ENCODE measurements around the gene ANO4. TPM values are rescaled to one million over a fixed set of nuclear protein-coding genes. Genes with fewer than 3 reads are reported as not detected.

Gene ANO4
- total RNA-seq, 1 donor from 2014 or later = not detected

- H3K4me3 ChIP-seq = no peak overlapping the region
- no peaks in the 10 kb centered on the region for H3K36me3 ChIP-seq
- intact Hi-C loops (cut with micrococcal nuclease) = no loop called here
- H3K4me1 ChIP-seq = no peaks in the 10 kb centered on the region
- no peaks in the 10 kb centered on the region for H3K27me3 ChIP-seq (ENCODE audit: low read depth)
- H3K27ac ChIP-seq (replicated peaks) = no peak overlapping the region
- no peak for TF ChIP-seq CTCF (IDR thresholded peaks at IDR 0.05; ENCODE audit: borderline replicate concordance)
- no peaks in the 10 kb centered on the region for H3K9me3 ChIP-seq (replicated peaks)
- DNase-seq = no peak
Observed at GRCh38 chr12:100842156-100842555, 47.6 kb downstream of the ANO4 start.

- Histone ChIP-seq H3K27me3 (ENCODE audit: low read depth) (no peaks in the 10 kb centered on the region), H3K4me3 (no peak overlapping the region), H3K9me3 (replicated peaks) (no peaks in the 10 kb centered on the region), H3K27ac (replicated peaks) (no peak overlapping the region), H3K36me3 (no peaks in the 10 kb centered on the region), H3K4me1 (no peaks in the 10 kb centered on the region)
- DNase-seq = no peak
- TF ChIP-seq CTCF (IDR thresholded peaks at IDR 0.05; ENCODE audit: borderline replicate concordance) = no peak
- intact Hi-C loops (cut with micrococcal nuclease) = no loop called here
Observed at GRCh38 chr12:100843061-100843460, 48.5 kb downstream of the ANO4 start.

GRCh38 chr12:100845095-100845494, 50.5 kb downstream of the ANO4 start:
- DNase-seq = no peak
- no peak overlapping the region for H3K27ac ChIP-seq (replicated peaks)

GRCh38 chr12:100851637-100852036, 57.1 kb downstream of the ANO4 start:
- Histone ChIP-seq H3K27me3 (ENCODE audit: low read depth) (no peaks in the 10 kb centered on the region), H3K27ac (replicated peaks) (no peak overlapping the region), H3K4me3 (no peak overlapping the region), H3K36me3 (no peaks in the 10 kb centered on the region), H3K4me1 (no peaks in the 10 kb centered on the region), H3K9me3 (replicated peaks) (no peaks in the 10 kb centered on the region)
- DNase-seq = no peak
- intact Hi-C loops (cut with micrococcal nuclease) = no loop called here
- no peak for TF ChIP-seq CTCF (IDR thresholded peaks at IDR 0.05; ENCODE audit: borderline replicate concordance)

More at GRCh38 chr12:100845095-100845494, 50.5 kb downstream of the ANO4 start:
- intact Hi-C loops (cut with micrococcal nuclease) = no loop called here
- H3K27me3 ChIP-seq (ENCODE audit: low read depth) = no peaks in the 10 kb centered on the region
- H3K36me3 ChIP-seq = no peaks in the 10 kb centered on the region
- H3K4me3 ChIP-seq = no peak overlapping the region
- no peaks in the 10 kb centered on the region for H3K4me1 ChIP-seq
- no peaks in the 10 kb centered on the region for H3K9me3 ChIP-seq (replicated peaks)
- TF ChIP-seq CTCF (IDR thresholded peaks at IDR 0.05; ENCODE audit: borderline replicate concordance) = no peak

GRCh38 chr12:100857418-100857817, 62.8 kb downstream of the ANO4 start:
- TF ChIP-seq CTCF (IDR thresholded peaks at IDR 0.05; ENCODE audit: borderline replicate concordance) = no peak
- no peaks in the 10 kb centered on the region for H3K4me1 ChIP-seq
- H3K27ac ChIP-seq (replicated peaks) = no peak overlapping the region
- intact Hi-C loops (cut with micrococcal nuclease) = no loop called here
- H3K4me3 ChIP-seq = no peak overlapping the region
- no peaks in the 10 kb centered on the region for H3K36me3 ChIP-seq
- no peaks in the 10 kb centered on the region for H3K27me3 ChIP-seq (ENCODE audit: low read depth)
- H3K9me3 ChIP-seq (replicated peaks) = no peaks in the 10 kb centered on the region
- no peak for DNase-seq

GRCh38 chr12:100857971-100858370, 63.4 kb downstream of the ANO4 start:
- Histone ChIP-seq H3K36me3 (no peaks in the 10 kb centered on the region), H3K4me1 (no peaks in the 10 kb centered on the region), H3K9me3 (replicated peaks) (no peaks in the 10 kb centered on the region), H3K4me3 (no peak overlapping the region), H3K27ac (replicated peaks) (no peak overlapping the region), H3K27me3 (ENCODE audit: low read depth) (no peaks in the 10 kb centered on the region)
- DNase-seq = no peak
- TF ChIP-seq CTCF (IDR thresholded peaks at IDR 0.05; ENCODE audit: borderline replicate concordance) = no peak
- intact Hi-C loops (cut with micrococcal nuclease) = no loop called here
